IMR-90 (cell line): ENCODE data around the gene COL15A1. TPM values are rescaled to one million over a fixed set of nuclear protein-coding genes. Genes with fewer than 3 reads are reported as not detected.

Source experiments
- ATAC-seq: fragments of 200-7000 bp; cut with Tn5 transposase; 2 replicates; pipeline ENCODE4 v1.9.1; 2020; ENCODE audit warnings: low read depth, mild to moderate bottlenecking, moderate library complexity
- BruUV-seq: library from RNA; stranded (reverse); fragments of 400-500 nt; replicated peaks from 2 replicates; lab custom pipeline; 2021; lab: Mats Ljungman, UMichigan
- CTCF ChIA-PET: fragments of 300-600 bp; formaldehyde crosslinking; extraction: SDS; loops from one replicate; lab custom pipeline; 2021; ENCODE audit warnings: antibody characterized with exemption; lab: Yijun Ruan, JAX
- POLR2A ChIA-PET: fragments of 300-600 bp; sonication (Branson Sonifier 250); formaldehyde crosslinking; loops from one replicate; lab custom pipeline; 2022; ENCODE audit warnings: antibody characterized with exemption; ENCODE audit not compliant: unreplicated experiment; lab: Charles Lee
- DNase-seq: peaks from one replicate; pipeline ENCODE4 v3.0.0; 2013
- H2AFZ ChIP-seq: replicated peaks from 2 replicates; pipeline ENCODE3; 2013; ENCODE audit warnings: low read length, mild to moderate bottlenecking; ENCODE audit not compliant: poor library complexity
- H2AK5ac ChIP-seq: 2 replicates; pipeline ENCODE4 v1.6.1; 2013; ENCODE audit warnings: low read depth, low read length, inconsistent platforms
- H2AK9ac ChIP-seq: replicated peaks from 2 replicates; pipeline ENCODE3; 2013; ENCODE audit warnings: mild to moderate bottlenecking, low read depth, low read length, moderate library complexity; ENCODE audit not compliant: poor library complexity
- H2BK120ac ChIP-seq: 2 replicates; pipeline ENCODE4 v1.6.1; 2013; ENCODE audit warnings: low read depth, low read length, inconsistent platforms
- H2BK15ac ChIP-seq: 3 replicates; pipeline ENCODE4 v1.6.1; 2013; ENCODE audit warnings: low read depth, low read length, inconsistent platforms
- H2BK20ac ChIP-seq: 2 replicates; pipeline ENCODE4 v1.6.1; 2013; ENCODE audit warnings: low read depth, mild to moderate bottlenecking, inconsistent platforms, low read length, moderate library complexity
- H2BK5ac ChIP-seq: 2 replicates; pipeline ENCODE4 v1.6.1; 2013; ENCODE audit warnings: mild to moderate bottlenecking, low read depth, low read length, inconsistent platforms; ENCODE audit not compliant: poor library complexity, severe bottlenecking
- H3K14ac ChIP-seq: replicated peaks from 2 replicates; pipeline ENCODE4 v1.6.1; 2013; ENCODE audit warnings: low read depth, low read length, inconsistent platforms
- H3K18ac ChIP-seq: 2 replicates; pipeline ENCODE4 v1.6.1; 2013; ENCODE audit warnings: low read depth, low read length, control low read depth
- H3K23ac ChIP-seq: 2 replicates; pipeline ENCODE4 v1.6.1; 2013; ENCODE audit warnings: low read depth, low read length, inconsistent platforms
- H3K27ac ChIP-seq: 2 replicates; pipeline ENCODE4 v1.5.1; 2013; ENCODE audit warnings: mild to moderate bottlenecking, control low read depth, low read length; ENCODE audit not compliant: insufficient read depth
- H3K27me3 ChIP-seq: 2 replicates; pipeline ENCODE4 v1.6.1; 2013; ENCODE audit warnings: low read length; ENCODE audit not compliant: control insufficient read depth, insufficient read depth
- H3K36me3 ChIP-seq: 2 replicates; pipeline ENCODE4 v1.6.1; 2013; ENCODE audit warnings: low read length, mixed read lengths; ENCODE audit not compliant: control insufficient read depth, insufficient read depth
- H3K4ac ChIP-seq: 2 replicates; pipeline ENCODE4 v1.6.1; 2013; ENCODE audit warnings: low read depth, low read length, inconsistent platforms
- H3K4me1 ChIP-seq: 2 replicates; pipeline ENCODE4 v1.6.1; 2013; ENCODE audit warnings: low read length, mixed read lengths; ENCODE audit not compliant: control insufficient read depth, insufficient read depth
- H3K4me2 ChIP-seq: 2 replicates; pipeline ENCODE4 v1.6.1; 2013; ENCODE audit warnings: low read depth, mild to moderate bottlenecking, control low read depth, low read length, moderate library complexity
- H3K4me3 ChIP-seq: 2 replicates; pipeline ENCODE4 v1.5.1; 2013; ENCODE audit warnings: low read depth, mild to moderate bottlenecking, control low read depth, low read length, moderate library complexity; ENCODE audit not compliant: insufficient read depth
- H3K56ac ChIP-seq: 2 replicates; pipeline ENCODE4 v1.6.1; 2013; ENCODE audit warnings: low read length, inconsistent platforms; ENCODE audit not compliant: insufficient read depth; ENCODE audit errors: extremely low read depth
- H3K79me1 ChIP-seq, 2 experiments: 2 replicates each; pipeline ENCODE4 v1.6.1; 2013; ENCODE audit warnings: low read length in 2 of 2, inconsistent platforms in 1 of 2, low read depth in 1 of 2
- H3K9ac ChIP-seq: 2 replicates; pipeline ENCODE4 v1.6.1; 2013; ENCODE audit warnings: low read depth, low read length, control low read depth
- H3K9me1 ChIP-seq: 2 replicates; pipeline ENCODE4 v1.6.1; 2013; ENCODE audit warnings: low read length, inconsistent platforms; ENCODE audit not compliant: insufficient read depth
- H3K9me3 ChIP-seq: 2 replicates; pipeline ENCODE4 v1.6.1; 2013; ENCODE audit warnings: low read length; ENCODE audit not compliant: control insufficient read depth, insufficient read depth
- H4K20me1 ChIP-seq: 2 replicates; pipeline ENCODE4 v1.6.1; 2013; ENCODE audit warnings: low read length, inconsistent platforms; ENCODE audit not compliant: insufficient read depth
- H4K5ac ChIP-seq: 2 replicates; pipeline ENCODE4 v1.6.1; 2013; ENCODE audit warnings: mild to moderate bottlenecking, low read depth, low read length, control low read depth
- H4K8ac ChIP-seq, 2 experiments: 2 replicates each; pipeline ENCODE4 v1.6.1; 2013; ENCODE audit warnings: low read depth in 2 of 2, low read length in 2 of 2, control low read depth in 1 of 2, inconsistent platforms in 1 of 2
- H4K91ac ChIP-seq: 2 replicates; pipeline ENCODE4 v1.6.1; 2013; ENCODE audit warnings: low read depth, low read length, inconsistent platforms; ENCODE audit not compliant: insufficient read depth
- BHLHE40 ChIP-seq: fragments of 150-350 bp; IDR thresholded peaks from 2 replicates; pipeline ENCODE4 v1.6.1; 2016; ENCODE audit warnings: mild to moderate bottlenecking, low read depth, low read length
- CEBPB ChIP-seq: IDR thresholded peaks from 2 replicates; pipeline ENCODE4 v1.6.1; 2012; ENCODE audit warnings: low read depth, low read length, improper control_type of control experiment
- CHD1 ChIP-seq: IDR thresholded peaks from 2 replicates; pipeline ENCODE4 v1.6.1; 2012; ENCODE audit warnings: low read depth, low read length, improper control_type of control experiment
- MAFK ChIP-seq: IDR thresholded peaks from 2 replicates; pipeline ENCODE4 v1.6.1; 2012; ENCODE audit warnings: low read depth, low read length, improper control_type of control experiment
- MAZ ChIP-seq: IDR thresholded peaks from 2 replicates; pipeline ENCODE4 v1.6.1; 2012; ENCODE audit warnings: low read depth, mild to moderate bottlenecking, low read length, improper control_type of control experiment, moderate library complexity, borderline replicate concordance
- MXI1 ChIP-seq: IDR thresholded peaks from 2 replicates; pipeline ENCODE4 v1.6.1; 2012; ENCODE audit warnings: low read depth, mild to moderate bottlenecking, low read length, moderate library complexity, borderline replicate concordance
- NFE2L2 ChIP-seq: fragments of 150-350 bp; IDR thresholded peaks from 2 replicates; pipeline ENCODE4 v1.6.1; 2016; ENCODE audit warnings: low read depth, mild to moderate bottlenecking, low read length
- RAD21 ChIP-seq: IDR thresholded peaks from 2 replicates; pipeline ENCODE4 v1.6.1; 2012; ENCODE audit warnings: low read length, improper control_type of control experiment
- RFX5 ChIP-seq: IDR thresholded peaks from 2 replicates; pipeline ENCODE4 v1.8.0; 2012; ENCODE audit warnings: low read depth, mild to moderate bottlenecking, low read length, moderate library complexity
- WGBS, 2 experiments: methylation state at CpG; one replicate each; pipeline versions ENCODE4 v1.1.5 to v1.1.7; 2013; ENCODE audit warnings: missing lambda C conversion rate in 2 of 2; ENCODE audit not compliant: insufficient read length in 1 of 2; ENCODE audit errors: extremely low coverage in 2 of 2; 5-methylcytosine and 5-hydroxymethylcytosine counted together
- dilution Hi-C: fragments of 300-500 bp; cut with HindIII; formaldehyde crosslinking; loops from one replicate; pipeline ENCODE4 v1.14.3; 2018; ENCODE audit warnings: low sequenced_read_pairs; ENCODE audit not compliant: unreplicated experiment
- in situ Hi-C: fragments of 300-500 bp; cut with MboI; formaldehyde crosslinking; loops from 3 replicates; pipeline ENCODE4 v1.14.3; 2019; ENCODE audit warnings: low sequenced_read_pairs, inconsistent platforms, mixed read lengths
- intact Hi-C: fragments of 100-400 bp; cut with micrococcal nuclease; formaldehyde crosslinking; loops from 2 replicates; pipeline ENCODE4 v1.10.0; 2022
- polyA plus RNA-seq, 3 experiments: library from polyadenylated mRNA; depleted of rRNA; stranded (reverse); fragments of >200 nt; gene quantifications; 2 replicates each; pipeline ENCODE4 v1.2.3, GENCODE V29; 2012; ENCODE audit warnings: low replicate concordance in 1 of 3
- total RNA-seq: library from RNA; depleted of rRNA; stranded (reverse); fragments of >200 nt; gene quantifications from 2 replicates; pipeline ENCODE4 v1.2.3, GENCODE V29; 2012
- TF ChIP-seq, protein P1 (sequence below): fragments of 150-350 bp; IDR thresholded peaks from 2 replicates; pipeline ENCODE4 v1.6.1; 2017; ENCODE audit warnings: mild to moderate bottlenecking, antibody characterized with exemption, low read length, low read depth
- TF ChIP-seq, protein P2 (sequence below): fragments of 150-350 bp; IDR thresholded peaks from 2 replicates; pipeline ENCODE4 v1.6.1; 2016; ENCODE audit warnings: low read depth, mild to moderate bottlenecking, low read length, moderate library complexity, borderline replicate concordance
- TF ChIP-seq, protein P3 (sequence below): conservative IDR thresholded peaks from 2 replicates; pipeline ENCODE4 v1.5.1; 2012; ENCODE audit warnings: mild to moderate bottlenecking, low read depth, low read length, improper control_type of control experiment

COL15A1 gene
- total and polyA plus RNA-seq, 2 of the 4 experiments (the other 2 are of a cell fraction) = 2.2 to 3.7 TPM

DNA sequence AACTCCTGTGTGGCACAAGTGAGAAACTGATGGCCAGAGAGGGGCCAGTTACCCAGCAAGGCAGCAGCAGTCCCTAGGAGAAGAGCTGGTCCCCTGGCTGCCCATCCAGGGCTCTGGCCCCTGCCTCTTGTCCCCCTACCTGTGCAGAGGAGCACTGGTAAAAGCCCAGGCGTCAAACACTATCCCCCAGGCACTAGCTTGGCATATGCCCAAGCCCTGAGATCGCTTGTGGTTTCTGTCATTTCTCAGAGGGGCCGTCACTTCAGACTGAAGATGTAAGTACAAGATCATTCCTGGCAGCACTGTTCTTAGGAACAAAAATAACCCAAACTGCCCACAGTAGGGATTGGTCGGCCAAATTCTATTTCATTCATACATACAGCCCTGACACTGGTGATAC is 53.9 kb downstream of the COL15A1 start:
- Histone ChIP-seq H3K4me1 (peaks cover 15% of the 10 kb centered on the region), H3K4me3 (no peak overlapping the region), H3K9me1 (peaks cover 3% of the 10 kb centered on the region; the same call in 1 of the 2 replicates), H3K23ac (no peak overlapping the region), H3K27me3 (no peaks in the 10 kb centered on the region), H2AFZ (no peak overlapping the region), H3K9me3 (peaks cover 2% of the 10 kb centered on the region; the same call in 1 of the 2 replicates), H2AK5ac (peak overlapping the region; percentile 36), H2BK15ac (no peak overlapping the region), H4K91ac (0 out of 2 replicates have a peak overlapping the region, but pooled peaks have one; percentile 7), H3K4me2 (no peak overlapping the region), H3K18ac (no peak overlapping the region), H3K56ac (no peak overlapping the region), H2AK9ac (no peak overlapping the region), H4K20me1 (no peaks in the 10 kb centered on the region; the same call in 1 of the 2 replicates), H3K36me3 (peaks cover 42% of the 10 kb centered on the region; the same call in 1 of the 2 replicates), H3K9ac (no peak overlapping the region), H3K79me1 (peaks cover 0 to 3% of the 10 kb centered on the region in 2 experiments; a peak in 1 of 4 replicates), H3K27ac (0 out of 2 replicates have a peak overlapping the region, but pooled peaks have one; percentile 13), H3K14ac (no peak overlapping the region), H2BK20ac (no peak overlapping the region), H2BK120ac (peak overlapping the region; percentile 5; the same call in 1 of the 2 replicates), H4K5ac (no peak overlapping the region), H3K4ac (0 out of 2 replicates have a peak overlapping the region, but pooled peaks have one; percentile 5), H2BK5ac (no peak overlapping the region), H4K8ac (no peak overlapping the region)
- TF ChIP-seq, protein P1, sequence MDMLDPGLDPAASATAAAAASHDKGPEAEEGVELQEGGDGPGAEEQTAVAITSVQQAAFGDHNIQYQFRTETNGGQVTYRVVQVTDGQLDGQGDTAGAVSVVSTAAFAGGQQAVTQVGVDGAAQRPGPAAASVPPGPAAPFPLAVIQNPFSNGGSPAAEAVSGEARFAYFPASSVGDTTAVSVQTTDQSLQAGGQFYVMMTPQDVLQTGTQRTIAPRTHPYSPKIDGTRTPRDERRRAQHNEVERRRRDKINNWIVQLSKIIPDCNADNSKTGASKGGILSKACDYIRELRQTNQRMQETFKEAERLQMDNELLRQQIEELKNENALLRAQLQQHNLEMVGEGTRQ = no peak
- TF ChIP-seq RAD21 (no peak), CEBPB (no peak), NFE2L2 (no peak), MXI1 (no peak), CHD1 (no peak), MAZ (no peak), BHLHE40 (no peak), MAFK (no peak), RFX5 (no peak)
- TF ChIP-seq, protein P2, sequence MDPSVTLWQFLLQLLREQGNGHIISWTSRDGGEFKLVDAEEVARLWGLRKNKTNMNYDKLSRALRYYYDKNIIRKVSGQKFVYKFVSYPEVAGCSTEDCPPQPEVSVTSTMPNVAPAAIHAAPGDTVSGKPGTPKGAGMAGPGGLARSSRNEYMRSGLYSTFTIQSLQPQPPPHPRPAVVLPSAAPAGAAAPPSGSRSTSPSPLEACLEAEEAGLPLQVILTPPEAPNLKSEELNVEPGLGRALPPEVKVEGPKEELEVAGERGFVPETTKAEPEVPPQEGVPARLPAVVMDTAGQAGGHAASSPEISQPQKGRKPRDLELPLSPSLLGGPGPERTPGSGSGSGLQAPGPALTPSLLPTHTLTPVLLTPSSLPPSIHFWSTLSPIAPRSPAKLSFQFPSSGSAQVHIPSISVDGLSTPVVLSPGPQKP = no peak
- TF ChIP-seq, protein P3, sequence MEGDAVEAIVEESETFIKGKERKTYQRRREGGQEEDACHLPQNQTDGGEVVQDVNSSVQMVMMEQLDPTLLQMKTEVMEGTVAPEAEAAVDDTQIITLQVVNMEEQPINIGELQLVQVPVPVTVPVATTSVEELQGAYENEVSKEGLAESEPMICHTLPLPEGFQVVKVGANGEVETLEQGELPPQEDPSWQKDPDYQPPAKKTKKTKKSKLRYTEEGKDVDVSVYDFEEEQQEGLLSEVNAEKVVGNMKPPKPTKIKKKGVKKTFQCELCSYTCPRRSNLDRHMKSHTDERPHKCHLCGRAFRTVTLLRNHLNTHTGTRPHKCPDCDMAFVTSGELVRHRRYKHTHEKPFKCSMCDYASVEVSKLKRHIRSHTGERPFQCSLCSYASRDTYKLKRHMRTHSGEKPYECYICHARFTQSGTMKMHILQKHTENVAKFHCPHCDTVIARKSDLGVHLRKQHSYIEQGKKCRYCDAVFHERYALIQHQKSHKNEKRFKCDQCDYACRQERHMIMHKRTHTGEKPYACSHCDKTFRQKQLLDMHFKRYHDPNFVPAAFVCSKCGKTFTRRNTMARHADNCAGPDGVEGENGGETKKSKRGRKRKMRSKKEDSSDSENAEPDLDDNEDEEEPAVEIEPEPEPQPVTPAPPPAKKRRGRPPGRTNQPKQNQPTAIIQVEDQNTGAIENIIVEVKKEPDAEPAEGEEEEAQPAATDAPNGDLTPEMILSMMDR = no peak
- intact Hi-C loops = loop anchor here (2.0 kb wide), 2 partner anchors 23 to 225 kb away; partner anchors contain the start of gene SEC61B
- dilution Hi-C loops = no loop called here
- BruUV-seq = no TSS peak
- ATAC-seq = no peak
- CTCF ChIA-PET = interaction anchor here (1.0 to 2.5 kb wide), 5 partner anchors 126 to 150 kb away, joined by 3 to 18 read pairs (median 4); no protein-coding TSS in a partner anchor
- in situ Hi-C loops = loop anchor here (5.0 kb wide), 1 partner anchor 140 kb away; no protein-coding TSS in a partner anchor
- WGBS, 2 experiments = no CpG with 5 or more reads among the region's 4 CpGs
- DNase-seq = peak; percentile 36
- POLR2A ChIA-PET = no interaction called here
